GM23338 (cell line): ENCODE data around the gene NSMCE4A.

Experiments used
- CREB1 ChIP-seq: fragments of 250-450 bp; sonication (Bioruptor Pico); IDR thresholded peaks from 2 replicates; pipeline ENCODE4 v1.5.0; 2020; ENCODE audit warnings: low read depth, mild to moderate bottlenecking, moderate library complexity
- NANOG ChIP-seq: IDR thresholded peaks from 2 replicates; pipeline ENCODE4 v1.6.1; 2016; ENCODE audit warnings: antibody characterized with exemption, borderline replicate concordance
- POLR2AphosphoS5 ChIP-seq: IDR thresholded peaks from 2 replicates; pipeline ENCODE4 v1.6.1; 2016; ENCODE audit warnings: antibody characterized with exemption, low read depth
- TF ChIP-seq, protein P1 (sequence below), 2 experiments: fragments of 200-600 bp in 1 of 2; sonication (generic) in 1 of 2; conservative IDR thresholded peaks; 2 replicates each; pipeline versions ENCODE4 v1.5.1 to v1.6.1; 2016 to 2017; ENCODE audit warnings: antibody characterized with exemption in 2 of 2, low read depth in 2 of 2, mild to moderate bottlenecking in 2 of 2, moderate library complexity in 1 of 2
- TF ChIP-seq, protein P2 (sequence below): IDR thresholded peaks from one replicate; pipeline ENCODE4 v1.6.1; 2018; ENCODE audit warnings: antibody characterized with exemption; ENCODE audit not compliant: unreplicated experiment

DNA sequence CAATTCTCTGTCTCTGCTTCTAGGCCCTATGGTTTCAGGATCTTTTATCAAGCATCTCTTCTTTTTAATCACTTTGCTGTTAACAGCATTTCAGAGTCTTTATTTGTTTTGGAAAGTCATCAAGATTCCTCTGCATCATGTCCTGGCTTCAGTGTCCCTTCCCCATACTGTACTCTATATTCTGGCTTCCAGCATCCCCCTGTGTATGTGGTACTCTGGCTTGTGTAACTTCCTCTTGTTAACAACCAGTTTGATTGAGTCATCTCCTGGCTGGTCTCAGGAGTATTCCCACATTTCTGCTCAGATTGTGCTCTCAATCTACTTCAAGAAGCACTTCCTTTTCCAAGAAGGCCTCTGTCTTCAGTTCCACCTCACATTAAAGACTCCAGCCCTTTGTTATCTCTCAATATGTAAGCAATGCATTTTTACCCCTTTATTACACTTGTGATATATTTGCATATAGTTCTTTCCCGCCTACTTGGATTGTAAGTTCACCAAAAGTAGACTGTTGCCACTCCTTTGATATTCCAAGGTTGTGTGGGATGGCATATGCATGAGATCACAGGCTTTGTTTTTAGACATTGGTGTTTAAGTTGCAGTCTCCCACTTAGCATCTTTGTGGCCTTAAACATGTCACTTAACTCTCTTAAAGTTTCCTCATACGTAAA is 32.1 kb downstream of the NSMCE4A start:
- TF ChIP-seq, protein P1, sequence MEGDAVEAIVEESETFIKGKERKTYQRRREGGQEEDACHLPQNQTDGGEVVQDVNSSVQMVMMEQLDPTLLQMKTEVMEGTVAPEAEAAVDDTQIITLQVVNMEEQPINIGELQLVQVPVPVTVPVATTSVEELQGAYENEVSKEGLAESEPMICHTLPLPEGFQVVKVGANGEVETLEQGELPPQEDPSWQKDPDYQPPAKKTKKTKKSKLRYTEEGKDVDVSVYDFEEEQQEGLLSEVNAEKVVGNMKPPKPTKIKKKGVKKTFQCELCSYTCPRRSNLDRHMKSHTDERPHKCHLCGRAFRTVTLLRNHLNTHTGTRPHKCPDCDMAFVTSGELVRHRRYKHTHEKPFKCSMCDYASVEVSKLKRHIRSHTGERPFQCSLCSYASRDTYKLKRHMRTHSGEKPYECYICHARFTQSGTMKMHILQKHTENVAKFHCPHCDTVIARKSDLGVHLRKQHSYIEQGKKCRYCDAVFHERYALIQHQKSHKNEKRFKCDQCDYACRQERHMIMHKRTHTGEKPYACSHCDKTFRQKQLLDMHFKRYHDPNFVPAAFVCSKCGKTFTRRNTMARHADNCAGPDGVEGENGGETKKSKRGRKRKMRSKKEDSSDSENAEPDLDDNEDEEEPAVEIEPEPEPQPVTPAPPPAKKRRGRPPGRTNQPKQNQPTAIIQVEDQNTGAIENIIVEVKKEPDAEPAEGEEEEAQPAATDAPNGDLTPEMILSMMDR (conservative IDR thresholded peaks at IDR 0.05; ENCODE audit: low read depth in 2 of 2) = no peak
- TF ChIP-seq CREB1 = no peak
- TF ChIP-seq, protein P2, sequence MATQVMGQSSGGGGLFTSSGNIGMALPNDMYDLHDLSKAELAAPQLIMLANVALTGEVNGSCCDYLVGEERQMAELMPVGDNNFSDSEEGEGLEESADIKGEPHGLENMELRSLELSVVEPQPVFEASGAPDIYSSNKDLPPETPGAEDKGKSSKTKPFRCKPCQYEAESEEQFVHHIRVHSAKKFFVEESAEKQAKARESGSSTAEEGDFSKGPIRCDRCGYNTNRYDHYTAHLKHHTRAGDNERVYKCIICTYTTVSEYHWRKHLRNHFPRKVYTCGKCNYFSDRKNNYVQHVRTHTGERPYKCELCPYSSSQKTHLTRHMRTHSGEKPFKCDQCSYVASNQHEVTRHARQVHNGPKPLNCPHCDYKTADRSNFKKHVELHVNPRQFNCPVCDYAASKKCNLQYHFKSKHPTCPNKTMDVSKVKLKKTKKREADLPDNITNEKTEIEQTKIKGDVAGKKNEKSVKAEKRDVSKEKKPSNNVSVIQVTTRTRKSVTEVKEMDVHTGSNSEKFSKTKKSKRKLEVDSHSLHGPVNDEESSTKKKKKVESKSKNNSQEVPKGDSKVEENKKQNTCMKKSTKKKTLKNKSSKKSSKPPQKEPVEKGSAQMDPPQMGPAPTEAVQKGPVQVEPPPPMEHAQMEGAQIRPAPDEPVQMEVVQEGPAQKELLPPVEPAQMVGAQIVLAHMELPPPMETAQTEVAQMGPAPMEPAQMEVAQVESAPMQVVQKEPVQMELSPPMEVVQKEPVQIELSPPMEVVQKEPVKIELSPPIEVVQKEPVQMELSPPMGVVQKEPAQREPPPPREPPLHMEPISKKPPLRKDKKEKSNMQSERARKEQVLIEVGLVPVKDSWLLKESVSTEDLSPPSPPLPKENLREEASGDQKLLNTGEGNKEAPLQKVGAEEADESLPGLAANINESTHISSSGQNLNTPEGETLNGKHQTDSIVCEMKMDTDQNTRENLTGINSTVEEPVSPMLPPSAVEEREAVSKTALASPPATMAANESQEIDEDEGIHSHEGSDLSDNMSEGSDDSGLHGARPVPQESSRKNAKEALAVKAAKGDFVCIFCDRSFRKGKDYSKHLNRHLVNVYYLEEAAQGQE = no peak
- TF ChIP-seq POLR2AphosphoS5 = no peak
- TF ChIP-seq NANOG = no peak
